ENCODE measurements around the gene METTL6.

The METTL6 gene

GRCh38 chr3:15361494-15362214, 65.7 kb downstream of the METTL6 start:
- peak; percentile 81 for DNase-seq

GRCh38 chr3:15360788-15361493, 66.4 kb downstream of the METTL6 start:
- DNase-seq, result no peak
